CD4-positive, alpha-beta T cell treated with Interleukin-17A for 4 hours (primary cell): ENCODE data around the gene SLC35G2.
"Not testable (repeated sequence)": the region's sequence is repeated elsewhere in the genome, so short reads cannot be mapped to it uniquely, and the experiment has no call there.

Experiments used
- DNase-seq: peaks from one replicate; pipeline ENCODE4 v3.0.0-alpha.2; 2020; ENCODE audit warnings: mixed read lengths

The SLC35G2 gene

DNA sequence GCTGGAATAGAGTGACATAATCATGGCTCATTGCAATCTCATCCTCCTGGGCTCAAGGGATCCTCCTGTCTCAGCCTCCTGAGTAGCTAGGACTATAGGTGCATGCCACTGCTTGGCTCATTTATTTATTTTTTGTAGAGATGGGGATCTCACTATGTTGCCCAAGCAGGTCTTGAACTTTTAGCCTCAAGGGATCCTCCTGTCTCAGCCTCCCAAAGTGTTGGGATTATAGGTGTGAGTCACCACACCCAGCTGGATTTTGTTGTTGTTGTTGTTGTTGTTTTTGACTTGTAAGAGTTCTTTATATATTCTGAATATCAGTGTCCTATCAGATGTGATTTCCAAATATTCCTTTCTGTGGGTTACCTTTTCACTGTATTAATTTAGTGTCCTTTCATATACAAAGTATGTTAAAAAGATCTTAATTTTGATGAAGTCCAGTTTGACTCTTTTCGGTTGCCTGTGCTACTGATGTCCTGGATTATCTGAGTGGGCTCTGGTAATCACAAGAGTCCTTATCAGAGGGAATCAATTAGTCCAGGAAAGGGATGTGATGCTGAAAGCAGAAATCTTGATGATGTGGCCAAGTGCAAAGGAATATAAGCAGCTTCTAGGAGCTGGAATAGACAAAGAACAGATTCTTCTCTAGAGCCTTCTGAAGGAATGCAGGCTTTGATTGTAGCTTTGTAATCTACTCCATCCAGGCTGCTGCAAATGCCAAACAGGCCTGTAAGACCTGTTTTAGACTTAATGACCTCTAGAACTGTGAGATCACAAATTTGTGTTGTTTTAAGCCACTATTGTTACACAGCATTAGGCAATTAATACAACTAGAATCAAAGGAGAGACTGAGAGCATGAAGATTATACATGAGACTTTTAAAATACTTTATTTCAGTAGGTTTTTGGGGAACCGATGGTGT, 73.3 kb downstream of the SLC35G2 start:
- no peak for DNase-seq

DNA sequence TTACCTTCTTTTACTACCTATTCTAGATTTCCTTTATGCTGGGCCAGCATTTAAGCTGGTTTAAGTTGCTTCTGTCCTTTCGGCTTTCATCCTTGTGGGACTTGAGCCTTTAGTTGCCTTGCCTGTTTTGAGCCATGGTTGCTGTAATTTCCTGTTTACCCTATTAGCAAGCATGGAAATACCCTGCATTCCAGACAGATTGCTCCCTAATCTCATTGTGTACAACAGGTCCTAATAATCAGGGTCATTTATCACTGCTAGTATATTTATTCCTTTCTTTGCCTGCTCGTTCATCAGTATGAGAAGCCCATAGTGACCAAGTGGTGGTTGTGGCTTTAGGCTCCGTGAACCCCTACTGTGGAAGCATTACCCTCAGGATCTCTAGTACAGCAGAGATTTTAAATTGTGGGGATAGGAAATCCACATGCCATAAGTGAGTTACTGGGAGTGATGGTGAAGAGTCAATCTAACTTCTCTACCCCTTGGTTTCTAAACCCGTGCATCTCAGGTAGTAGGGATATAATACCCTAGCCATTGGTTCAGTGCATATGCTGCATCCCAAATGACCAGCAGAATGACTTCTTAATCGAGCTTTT, 75.0 kb downstream of the SLC35G2 start:
- no peak for DNase-seq

- not testable (repeated sequence) for DNase-seq
These were observed 78.2 kb downstream of the SLC35G2 start for GRCh38 chr3:136897171-136897570.

DNA sequence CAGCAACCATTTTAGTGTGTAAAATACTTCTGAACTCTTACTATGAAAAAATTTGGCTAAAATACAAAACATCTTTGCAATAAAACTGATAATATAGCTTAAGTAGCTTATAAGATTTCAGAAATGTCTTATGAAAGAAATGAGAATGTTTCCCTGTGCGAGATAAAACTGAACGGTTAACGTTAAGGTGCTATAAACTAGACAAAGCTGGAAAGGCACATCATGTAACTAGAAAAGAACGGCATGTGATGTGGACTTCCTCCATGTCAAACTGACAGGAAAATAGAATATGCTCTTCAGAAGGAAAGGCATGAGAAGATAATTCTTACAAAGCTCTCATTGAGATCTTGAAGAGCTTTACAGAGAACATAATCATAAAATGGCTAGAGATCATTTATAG, 79.6 kb downstream of the SLC35G2 start:
- DNase-seq: no peak

DNA sequence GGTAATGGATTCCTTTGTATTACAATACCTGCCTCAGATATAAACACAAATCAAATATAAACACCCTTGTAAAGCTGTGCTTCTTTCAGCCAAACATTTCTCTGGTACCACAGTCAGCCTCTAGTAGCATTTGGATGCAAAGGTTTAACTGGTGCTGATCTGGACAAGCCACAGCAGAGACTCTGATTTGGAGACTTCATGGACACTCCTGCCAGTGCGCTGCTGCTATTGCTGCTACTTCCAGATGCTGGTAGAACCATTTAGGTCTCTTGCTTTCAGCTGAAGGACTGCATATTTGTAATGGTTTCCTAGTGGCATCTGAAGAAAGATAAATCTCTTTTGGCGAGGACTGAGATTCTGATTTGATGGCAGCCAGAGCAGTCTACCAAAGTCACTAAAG, 80.0 kb downstream of the SLC35G2 start:
- no peak for DNase-seq

DNA sequence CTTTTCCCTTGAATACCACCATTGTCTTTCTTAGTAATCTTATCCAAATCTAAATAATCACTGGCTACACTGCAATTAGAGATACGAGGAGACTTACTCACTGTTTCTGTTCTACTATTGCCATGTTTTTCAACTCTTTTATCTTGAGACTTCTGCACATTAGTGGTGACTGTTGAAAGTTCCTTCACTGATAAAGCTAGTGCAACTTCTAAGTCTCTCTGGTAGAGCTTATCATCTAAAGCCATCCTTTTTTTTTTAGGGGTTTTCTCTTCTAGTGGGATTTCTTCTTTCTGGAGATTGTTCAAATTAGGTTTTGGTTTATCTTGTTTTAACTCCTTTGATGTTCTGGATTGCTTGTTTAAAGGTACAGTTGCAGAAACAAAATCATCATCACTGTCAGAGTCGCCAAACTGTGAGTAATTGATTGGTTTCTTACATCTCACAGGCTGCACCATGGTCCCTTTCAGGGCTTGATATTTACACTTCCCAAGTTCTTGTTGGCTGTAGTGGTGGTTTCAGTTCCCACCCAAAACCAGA, 80.8 kb downstream of the SLC35G2 start:
- no peak for DNase-seq

GRCh38 chr3:136900694-136901093, 81.8 kb downstream of the SLC35G2 start:
- DNase-seq: not testable (repeated sequence)

GRCh38 chr3:136901391-136901790, 82.5 kb downstream of the SLC35G2 start:
- no peak for DNase-seq

- DNase-seq: not testable (repeated sequence)
These were observed 83.6 kb downstream of the SLC35G2 start for GRCh38 chr3:136902530-136902929.

DNA sequence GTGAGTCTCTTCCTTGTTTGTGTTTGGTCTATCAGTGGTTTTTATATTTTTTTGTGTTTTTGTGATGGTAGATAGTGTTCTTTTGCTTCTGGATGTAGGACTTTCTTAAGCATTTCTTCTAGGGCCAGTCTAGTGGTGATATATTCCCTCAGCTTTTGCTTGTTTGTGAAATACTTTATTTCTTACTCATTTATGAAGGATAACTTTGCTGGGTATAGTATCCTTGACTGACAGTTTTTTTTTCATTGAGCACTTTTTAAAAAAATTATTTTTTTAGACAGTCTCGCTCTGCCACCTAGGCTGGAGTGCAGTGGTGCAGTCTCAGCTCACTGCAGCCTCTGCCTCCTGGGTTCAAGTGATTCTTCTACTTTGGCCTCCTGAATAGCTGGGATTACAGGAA, 85.0 kb downstream of the SLC35G2 start:
- DNase-seq: no peak

- no peak for DNase-seq
These were observed 85.8 kb downstream of the SLC35G2 start for GRCh38 chr3:136904746-136905145.
